CD4-positive, alpha-beta T cell (primary cell): ENCODE results near the gene UBL4A. TPM values are rescaled to one million over a fixed set of nuclear protein-coding genes. Genes with fewer than 3 reads are reported as not detected.

ENCODE experiments used
- ATAC-seq: fragments of 200-7000 bp; cut with Tn5 transposase; one replicate; pipeline ENCODE4 v1.10.0; 2022; ENCODE audit warnings: mild to moderate bottlenecking; ENCODE audit not compliant: poor library complexity
- CTCF ChIA-PET: fragments of 350-600 bp; sonication (Branson Sonifier 250); formaldehyde crosslinking; loops from one replicate; lab custom pipeline; 2021; ENCODE audit warnings: antibody characterized with exemption, inconsistent platforms; lab: Charles Lee
- POLR2A ChIA-PET: fragments of 350-600 bp; sonication (Branson Sonifier 250); formaldehyde crosslinking; loops from one replicate; lab custom pipeline; 2021; ENCODE audit warnings: antibody characterized with exemption, inconsistent platforms; lab: Charles Lee
- DNase-seq, 14 experiments: peaks; one replicate each; pipeline ENCODE4 v3.0.0-alpha.2; 2013 to 2020; ENCODE audit warnings: mixed read lengths in 2 of 14
- H3K27ac ChIP-seq, 2 donors: one replicate each; pipeline versions ENCODE4 v1.5.1 to v1.7.0; 2013; ENCODE audit warnings: low read length in 2 of 2, low read depth in 1 of 2, mild to moderate bottlenecking in 1 of 2
- H3K27me3 ChIP-seq, 2 experiments: 1 replicate in 1 of 2; 2 replicates in 1 of 2; pipeline versions ENCODE4 v1.6.1 to v1.7.0; 2013; ENCODE audit warnings: low read length in 2 of 2, control low read depth in 1 of 2, mild to moderate bottlenecking in 1 of 2, moderate library complexity in 1 of 2; ENCODE audit not compliant: insufficient read depth in 2 of 2, control insufficient read depth in 1 of 2
- H3K36me3 ChIP-seq: one replicate; pipeline ENCODE4 v1.6.1; 2013; ENCODE audit warnings: low read length, control low read depth; ENCODE audit not compliant: insufficient read depth
- H3K4me1 ChIP-seq: one replicate; pipeline ENCODE4 v1.6.1; 2013; ENCODE audit warnings: low read length, control low read depth; ENCODE audit not compliant: insufficient read depth
- H3K4me3 ChIP-seq: one replicate; pipeline ENCODE4 v1.5.1; 2013; ENCODE audit warnings: mild to moderate bottlenecking, low read length, moderate library complexity
- H3K9me3 ChIP-seq, 2 experiments: 1 replicate in 1 of 2; 2 replicates in 1 of 2; pipeline versions ENCODE4 v1.6.1 to v1.7.0; 2013; ENCODE audit warnings: low read length in 2 of 2, mild to moderate bottlenecking in 2 of 2, control low read depth in 1 of 2, moderate library complexity in 1 of 2; ENCODE audit not compliant: control insufficient read depth in 1 of 2, insufficient read depth in 1 of 2
- H3K27ac Mint-ChIP-seq: one replicate; pipeline ENCODE4 v1.8.0; 2020; ENCODE audit warnings: mixed read lengths
- H3K27me3 Mint-ChIP-seq: one replicate; pipeline ENCODE4 v1.8.0; 2021; ENCODE audit warnings: mixed read lengths
- H3K36me3 Mint-ChIP-seq: one replicate; pipeline ENCODE4 v1.8.0; 2021; ENCODE audit warnings: low read depth, mixed read lengths
- H3K4me1 Mint-ChIP-seq: one replicate; pipeline ENCODE4 v1.8.0; 2021; ENCODE audit warnings: low read depth, mixed read lengths
- H3K4me3 Mint-ChIP-seq: one replicate; pipeline ENCODE4 v1.8.0; 2020; ENCODE audit warnings: mild to moderate bottlenecking, mixed read lengths
- H3K9me3 Mint-ChIP-seq: one replicate; pipeline ENCODE4 v1.8.0; 2020; ENCODE audit warnings: mixed read lengths
- CTCF ChIP-seq: fragments of 200-600 bp; IDR thresholded peaks from one replicate; pipeline ENCODE4 v1.8.0; 2022; ENCODE audit warnings: antibody characterized with exemption, mild to moderate bottlenecking
- intact Hi-C, 2 experiments: fragments of 100-400 bp; cut with DNase I in 1 of 2; cut with micrococcal nuclease in 1 of 2; formaldehyde crosslinking; loops; one replicate each; pipeline versions ENCODE4 v1.15.1 to v1.9.0; 2023 to 2025; cut with DNase I, micrococcal nuclease
- total RNA-seq, 174 experiments: library from RNA in 2 of 174; stranded (reverse) in 2 of 174; gene quantifications; one replicate each; pipeline ENCODE4 v1.2.3 and lab custom pipeline; 2021 to 2026

Gene UBL4A
- total RNA-seq, 2 experiments from 2014 or later = 6.6 to 8.9 TPM

GRCh38 chrX:154457491-154458115, 28.8 kb downstream of the UBL4A start:
- Histone ChIP-seq H3K4me1 (peaks cover 23% of the 10 kb centered on the region), H3K27ac (no peak overlapping the region), H3K9me3 (no peaks in the 10 kb centered on the region), H3K4me3 (peak overlapping the region; percentile 50), H3K27me3 (no peaks in the 10 kb centered on the region), H3K36me3 (peaks cover 13% of the 10 kb centered on the region)
- CTCF ChIA-PET = no interaction called here
- Mint-ChIP-seq H3K27ac (peak overlapping the region; percentile 83), H3K4me3 (peak overlapping the region; percentile 92), H3K27me3 (no peaks in the 10 kb centered on the region), H3K9me3 (no peaks in the 10 kb centered on the region), H3K36me3 (peaks cover 17% of the 10 kb centered on the region), H3K4me1 (peaks cover 11% of the 10 kb centered on the region)
- intact Hi-C loops = loop anchor here in 1 of 2 experiments (1.0 to 2.0 kb wide), 3 partner anchors 21 to 33 kb away; partner anchors contain the start of genes GDI1 and SLC10A3
- ATAC-seq (peak; percentile 59), DNase-seq (peak in 13 of 14 experiments; percentile 24 to 85 (median 60))
- POLR2A ChIA-PET = interaction anchor here (0.8 to 1.7 kb wide), 7 partner anchors 16 to 59 kb away, joined by 4 to 8 read pairs (median 5); partner anchors contain the start of genes RPL10, SLC10A3 and UBL4A
- TF ChIP-seq CTCF = no peak

- intact Hi-C loops = no loop called here
- H3K27me3 ChIP-seq = no peaks in the 10 kb centered on the region
- H3K9me3 ChIP-seq = no peaks in the 10 kb centered on the region
- H3K36me3 ChIP-seq = peaks cover 26% of the 10 kb centered on the region
- H3K27me3 Mint-ChIP-seq = no peaks in the 10 kb centered on the region
- H3K4me3 Mint-ChIP-seq = no peak overlapping the region
- ChIA-PET POLR2A (no interaction called here), CTCF (no interaction called here)
- H3K27ac Mint-ChIP-seq = no peak overlapping the region
- no peak for TF ChIP-seq CTCF
- H3K4me3 ChIP-seq = no peak overlapping the region
- DNase-seq = no peak
- peaks cover 16% of the 10 kb centered on the region for H3K36me3 Mint-ChIP-seq
- no peaks in the 10 kb centered on the region for H3K9me3 Mint-ChIP-seq
- no peak overlapping the region for H3K27ac ChIP-seq
- H3K4me1 ChIP-seq = peaks cover 5% of the 10 kb centered on the region
- ATAC-seq = no peak
- H3K4me1 Mint-ChIP-seq = peaks cover 5% of the 10 kb centered on the region
Observed at GRCh38 chrX:154452823-154453222, 33.6 kb downstream of the UBL4A start.

- Histone ChIP-seq H3K27ac (no peak overlapping the region), H3K4me1 (peaks cover 17% of the 10 kb centered on the region), H3K27me3 (no peaks in the 10 kb centered on the region), H3K4me3 (no peak overlapping the region), H3K36me3 (peaks cover 38% of the 10 kb centered on the region), H3K9me3 (no peaks in the 10 kb centered on the region)
- H3K9me3 Mint-ChIP-seq = no peaks in the 10 kb centered on the region
- H3K27ac Mint-ChIP-seq = no peak overlapping the region
- no peak for TF ChIP-seq CTCF
- H3K36me3 Mint-ChIP-seq = peaks cover 21% of the 10 kb centered on the region
- H3K27me3 Mint-ChIP-seq = no peaks in the 10 kb centered on the region
- ChIA-PET CTCF (no interaction called here), POLR2A (no interaction called here)
- intact Hi-C loops = no loop called here
- ATAC-seq (no peak), DNase-seq (no peak)
- H3K4me1 Mint-ChIP-seq = no peaks in the 10 kb centered on the region
- no peak overlapping the region for H3K4me3 Mint-ChIP-seq
Observed at GRCh38 chrX:154450312-154450711, 36.1 kb downstream of the UBL4A start.
